Gastroesophageal sphincter (tissue), 4 donors: ENCODE measurements around the gene BIRC6. TPM values are rescaled to one million over a fixed set of nuclear protein-coding genes. Genes with fewer than 3 reads are reported as not detected.

Experiments used
- ATAC-seq: fragments of 150-250 bp; one replicate; pipeline ENCODE4 v1.9.1; 2016; ENCODE audit warnings: mild to moderate bottlenecking, moderate library complexity
- H3K27ac ChIP-seq, 4 donors: fragments of 200-600 bp; sonication (generic) in 3 of 4; 1 replicate in 3 of 4; 2 replicates in 1 of 4; pipeline ENCODE4 v1.5.1; 2016 to 2019
- H3K27me3 ChIP-seq: fragments of 200-600 bp; sonication (generic); one replicate; pipeline ENCODE4 v1.5.1; 2019
- H3K36me3 ChIP-seq, 2 donors: fragments of 200-600 bp; sonication (generic); one replicate each; pipeline ENCODE4 v1.5.1; 2019; ENCODE audit warnings: control low read depth in 1 of 2
- H3K4me1 ChIP-seq, 3 donors: fragments of 200-600 bp; sonication (generic); 1 replicate in 2 of 3; 2 replicates in 1 of 3; pipeline ENCODE4 v1.5.1; 2016 to 2019; ENCODE audit warnings: control low read depth in 2 of 3
- H3K4me3 ChIP-seq, 2 donors: fragments of 200-600 bp; sonication (generic); one replicate each; pipeline ENCODE4 v1.5.1; 2019; ENCODE audit warnings: mild to moderate bottlenecking in 1 of 2, moderate library complexity in 1 of 2
- H3K9me3 ChIP-seq, 3 donors: fragments of 200-600 bp; sonication (generic); one replicate each; pipeline ENCODE4 v1.5.1; 2017 to 2019; ENCODE audit warnings: control low read depth in 2 of 3
- EP300 ChIP-seq: sonication (generic); formaldehyde crosslinking; IDR thresholded peaks from one replicate; pipeline ENCODE4 v1.6.1; 2017; ENCODE audit warnings: antibody characterized with exemption, mild to moderate bottlenecking
- POLR2A ChIP-seq, 2 donors: fragments of 450-650 bp; IDR thresholded peaks; one replicate each; pipeline ENCODE4 v1.6.1; 2017; ENCODE audit warnings: antibody characterized with exemption in 2 of 2, mild to moderate bottlenecking in 2 of 2, moderate library complexity in 1 of 2
- POLR2AphosphoS5 ChIP-seq: sonication (generic); formaldehyde crosslinking; IDR thresholded peaks from one replicate; pipeline ENCODE4 v1.6.1; 2017; ENCODE audit warnings: antibody characterized with exemption
- WGBS, 2 donors: methylation state at CpG; one replicate each; pipeline ENCODE4 v1.1.5; 2018; ENCODE audit warnings: low coverage in 1 of 2; 5-methylcytosine and 5-hydroxymethylcytosine counted together
- total RNA-seq, 4 donors: library from RNA; depleted of rRNA; stranded (reverse); fragments of >200 nt; gene quantifications; one replicate each; pipeline ENCODE4 v1.1.0, GENCODE V29; 2016
- TF ChIP-seq, protein P1 (sequence below), 4 experiments: fragments of 200-600 bp in 2 of 4; fragments of 450-650 bp in 2 of 4; sonication (generic) in 1 of 4; IDR thresholded peaks; one replicate each; pipeline ENCODE4 v1.5.1; 2017 to 2019; ENCODE audit warnings: antibody characterized with exemption in 4 of 4, mild to moderate bottlenecking in 2 of 4, moderate library complexity in 2 of 4

Gene BIRC6
- total RNA-seq, 4 donors from 2014 or later = 69.5 to 168 (median 92.7) TPM

DNA sequence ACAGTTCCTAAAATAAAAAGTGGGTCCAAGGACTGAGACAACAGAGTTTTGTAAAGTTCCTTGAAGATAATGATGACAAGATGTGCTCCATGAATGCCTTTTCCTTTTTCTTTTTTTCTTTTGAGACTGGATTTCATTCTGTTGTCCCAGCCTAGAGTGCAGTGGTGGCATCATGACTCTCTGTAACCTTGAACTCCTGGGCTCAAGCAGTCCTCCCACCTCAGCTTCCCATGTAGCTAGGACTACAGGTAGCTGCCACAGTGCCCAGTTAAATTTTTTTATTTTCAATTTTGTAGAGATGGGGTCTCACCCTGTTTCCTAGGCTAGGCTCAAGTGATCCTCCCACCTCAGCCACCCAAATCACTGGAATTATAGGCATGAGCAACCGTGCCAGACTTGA, 254.9 kb downstream of the BIRC6 start:
- Histone ChIP-seq H3K4me1 (no peaks in the 10 kb centered on the region), H3K9me3 (no peaks in the 10 kb centered on the region), H3K36me3 (peaks cover 3 to 92% of the 10 kb centered on the region in 2 donors), H3K27ac (no peak overlapping the region), H3K27me3 (no peaks in the 10 kb centered on the region), H3K4me3 (no peak overlapping the region)
- WGBS, 2 donors = 92% methylated on average over 1 of the region's 1 CpG; no CpG with 5 or more reads in 1 of the 2 donors
- ATAC-seq = no peak
- TF ChIP-seq POLR2A (IDR thresholded peaks at IDR 0.05) = no peak
- TF ChIP-seq, protein P1, sequence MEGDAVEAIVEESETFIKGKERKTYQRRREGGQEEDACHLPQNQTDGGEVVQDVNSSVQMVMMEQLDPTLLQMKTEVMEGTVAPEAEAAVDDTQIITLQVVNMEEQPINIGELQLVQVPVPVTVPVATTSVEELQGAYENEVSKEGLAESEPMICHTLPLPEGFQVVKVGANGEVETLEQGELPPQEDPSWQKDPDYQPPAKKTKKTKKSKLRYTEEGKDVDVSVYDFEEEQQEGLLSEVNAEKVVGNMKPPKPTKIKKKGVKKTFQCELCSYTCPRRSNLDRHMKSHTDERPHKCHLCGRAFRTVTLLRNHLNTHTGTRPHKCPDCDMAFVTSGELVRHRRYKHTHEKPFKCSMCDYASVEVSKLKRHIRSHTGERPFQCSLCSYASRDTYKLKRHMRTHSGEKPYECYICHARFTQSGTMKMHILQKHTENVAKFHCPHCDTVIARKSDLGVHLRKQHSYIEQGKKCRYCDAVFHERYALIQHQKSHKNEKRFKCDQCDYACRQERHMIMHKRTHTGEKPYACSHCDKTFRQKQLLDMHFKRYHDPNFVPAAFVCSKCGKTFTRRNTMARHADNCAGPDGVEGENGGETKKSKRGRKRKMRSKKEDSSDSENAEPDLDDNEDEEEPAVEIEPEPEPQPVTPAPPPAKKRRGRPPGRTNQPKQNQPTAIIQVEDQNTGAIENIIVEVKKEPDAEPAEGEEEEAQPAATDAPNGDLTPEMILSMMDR (IDR thresholded peaks at IDR 0.05) = no peak
- no peak for TF ChIP-seq EP300
- no peak for TF ChIP-seq POLR2AphosphoS5

DNA sequence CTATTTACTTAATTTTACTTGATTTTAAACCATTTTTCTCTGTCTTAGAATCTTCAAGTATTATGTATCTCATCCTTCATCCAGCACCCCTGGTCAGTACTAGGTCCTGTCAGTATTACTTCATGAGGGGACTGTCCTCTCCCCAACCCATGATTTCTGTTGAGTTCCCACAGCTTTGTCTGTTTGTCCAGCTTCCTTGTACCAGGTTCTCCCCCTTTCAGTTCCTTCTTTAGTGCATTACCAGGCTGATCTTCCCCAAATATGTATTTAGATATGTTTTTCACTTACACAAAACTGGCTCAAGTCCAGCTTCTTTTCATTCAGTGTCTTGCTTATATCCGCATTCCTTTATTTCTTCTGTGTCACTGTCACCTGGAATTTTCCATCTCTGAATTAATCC, 257.3 kb downstream of the BIRC6 start:
- Histone ChIP-seq H3K4me3 (no peak overlapping the region), H3K27ac (no peak overlapping the region), H3K36me3 (peaks cover 3 to 94% of the 10 kb centered on the region in 2 donors), H3K27me3 (no peaks in the 10 kb centered on the region), H3K9me3 (no peaks in the 10 kb centered on the region), H3K4me1 (no peaks in the 10 kb centered on the region)
- WGBS, 2 donors = 92% methylated on average over 1 of the region's 1 CpG; no CpG with 5 or more reads in 1 of the 2 donors
- no peak for TF ChIP-seq POLR2AphosphoS5
- TF ChIP-seq, protein P1 (IDR thresholded peaks at IDR 0.05) = no peak
- no peak for TF ChIP-seq EP300
- TF ChIP-seq POLR2A (IDR thresholded peaks at IDR 0.05) = no peak
- ATAC-seq = no peak

DNA sequence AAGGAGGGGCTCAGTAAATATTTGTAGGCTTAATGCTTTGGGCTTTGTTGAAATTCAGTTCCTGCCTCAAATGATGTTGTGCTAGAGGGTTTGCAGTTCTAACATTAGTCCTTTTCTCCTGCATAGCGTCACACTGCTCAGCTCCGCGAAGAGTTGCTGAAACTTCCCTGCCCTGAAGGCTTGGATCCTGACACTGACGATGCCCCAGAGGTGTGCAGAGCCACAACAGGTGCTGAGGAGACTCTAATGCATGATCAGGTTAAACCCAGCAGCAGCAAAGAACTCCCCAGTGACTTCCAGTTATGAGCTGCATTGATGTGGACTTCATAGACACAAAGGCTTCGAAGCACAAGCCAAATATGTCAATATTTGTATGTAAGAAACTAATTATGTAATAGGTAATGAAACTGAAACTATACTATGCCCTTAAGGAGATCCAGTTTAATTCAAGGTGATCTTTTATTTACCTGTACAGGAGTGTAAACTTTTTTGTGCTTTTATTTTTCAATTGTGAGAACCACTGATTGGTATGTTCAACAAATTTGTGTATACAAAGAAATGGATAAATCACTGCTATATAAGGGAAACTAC, 260.9 kb downstream of the BIRC6 start:
- no peak for ATAC-seq
- Histone ChIP-seq H3K4me1 (peaks cover 0 to 9% (median 0%) of the 10 kb centered on the region in 3 donors), H3K36me3 (peaks cover 0 to 71% of the 10 kb centered on the region in 2 donors), H3K4me3 (no peak overlapping the region), H3K9me3 (no peaks in the 10 kb centered on the region), H3K27me3 (no peaks in the 10 kb centered on the region), H3K27ac (no peak overlapping the region)
- WGBS, 2 donors = 95 to 100% methylated on average over 1 to 2 of the region's 5 CpGs
- TF ChIP-seq EP300 (no peak), POLR2AphosphoS5 (no peak), POLR2A (IDR thresholded peaks at IDR 0.05) (no peak)
- TF ChIP-seq, protein P1 (IDR thresholded peaks at IDR 0.05) = no peak

DNA sequence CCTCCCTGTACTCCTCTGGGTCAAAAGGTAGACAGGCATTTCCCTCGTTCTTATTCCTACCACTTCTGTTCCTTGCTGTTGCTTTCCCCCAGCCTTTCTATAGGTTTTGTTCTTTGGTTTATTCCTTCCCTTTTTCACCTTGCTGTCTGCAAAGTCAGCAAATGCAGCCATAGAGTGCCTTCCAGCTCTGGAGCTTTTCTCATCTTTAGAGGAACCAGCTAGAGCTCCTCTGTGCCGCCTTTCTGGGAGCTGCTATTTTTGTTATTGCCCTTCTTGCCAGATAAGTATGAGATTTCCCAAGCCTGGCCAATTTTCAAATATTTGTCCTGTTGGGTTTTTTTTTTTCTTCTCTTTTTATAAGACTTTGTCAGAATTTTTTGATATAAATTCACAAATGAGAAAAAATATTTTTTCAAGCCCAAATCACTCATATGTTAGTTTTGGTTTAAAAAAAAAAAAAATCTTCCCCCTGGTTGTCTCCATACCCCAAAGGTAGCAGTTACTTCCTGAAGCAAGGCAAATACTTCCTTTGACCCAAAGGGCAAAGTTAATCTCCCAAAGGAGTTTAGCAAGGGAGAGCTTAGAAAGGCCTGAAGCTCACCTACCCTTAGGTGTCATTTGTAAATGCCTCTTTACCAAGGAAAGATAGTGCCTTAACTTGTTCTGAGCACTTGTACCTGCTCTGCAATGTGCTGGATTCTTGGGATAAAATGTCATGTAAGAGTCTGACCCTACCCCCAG, 265.9 kb downstream of the BIRC6 start:
- 17 to 41% methylated on average over 2 of the region's 2 CpGs for WGBS, 2 donors
- TF ChIP-seq EP300 (no peak), POLR2AphosphoS5 (no peak), POLR2A (IDR thresholded peaks at IDR 0.05) (no peak)
- TF ChIP-seq, protein P1 (IDR thresholded peaks at IDR 0.05) = no peak
- Histone ChIP-seq H3K27ac (peak overlapping the region in 2 of 4 donors; percentile 47 to 59), H3K27me3 (no peaks in the 10 kb centered on the region), H3K9me3 (no peaks in the 10 kb centered on the region), H3K4me3 (no peak overlapping the region), H3K36me3 (peaks cover 0 to 32% of the 10 kb centered on the region in 2 donors), H3K4me1 (peaks cover 0 to 26% (median 0%) of the 10 kb centered on the region in 3 donors)
- ATAC-seq = no peak

DNA sequence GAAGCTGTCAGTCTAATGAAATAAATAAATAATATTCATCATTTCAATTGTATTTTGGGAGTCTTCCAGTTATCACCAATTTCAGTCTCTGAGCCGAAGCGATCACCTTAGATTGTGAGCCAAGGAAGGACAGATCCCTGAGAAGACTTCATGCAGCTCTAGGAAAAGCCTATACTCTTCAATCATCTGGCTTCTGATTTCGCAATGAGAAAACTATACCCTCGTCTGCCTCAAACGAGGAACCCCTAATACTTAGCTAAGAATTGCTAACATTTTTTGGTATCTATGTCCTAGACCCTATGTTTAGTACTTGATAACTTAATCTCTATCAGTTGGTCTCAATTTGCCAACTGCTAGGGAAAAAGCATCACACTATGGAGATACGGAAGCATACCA, 266.5 kb downstream of the BIRC6 start:
- Histone ChIP-seq H3K9me3 (no peaks in the 10 kb centered on the region), H3K4me3 (no peak overlapping the region), H3K27ac (peak overlapping the region in 1 of 4 donors; percentile 59), H3K36me3 (peaks cover 0 to 27% of the 10 kb centered on the region in 2 donors), H3K27me3 (no peaks in the 10 kb centered on the region), H3K4me1 (peaks cover 0 to 27% (median 0%) of the 10 kb centered on the region in 3 donors)
- no peak for ATAC-seq
- TF ChIP-seq POLR2AphosphoS5 (no peak), POLR2A (IDR thresholded peaks at IDR 0.05) (no peak), EP300 (no peak)
- TF ChIP-seq, protein P1 (IDR thresholded peaks at IDR 0.05) = no peak
- 81 to 100% methylated on average over 1 to 6 of the region's 6 CpGs for WGBS, 2 donors
